Panc1 (cell line): ENCODE data around the gene TNFRSF25. TPM values are rescaled to one million over a fixed set of nuclear protein-coding genes. Genes with fewer than 3 reads are reported as not detected.

ENCODE experiments used
- ATAC-seq: fragments of 200-7000 bp; cut with Tn5 transposase; 2 replicates; pipeline ENCODE4 v1.9.1; 2020; ENCODE audit warnings: mild to moderate bottlenecking, moderate library complexity
- BruUV-seq: library from RNA; stranded (reverse); fragments of 400-500 nt; replicated peaks from 2 replicates; lab custom pipeline; 2021; lab: Mats Ljungman, UMichigan
- CTCF ChIA-PET: fragments of 300-600 bp; sonication (Branson Sonifier 250); formaldehyde crosslinking; loops from one replicate; lab custom pipeline; 2022; ENCODE audit warnings: antibody characterized with exemption; lab: Charles Lee
- POLR2A ChIA-PET: fragments of 300-600 bp; sonication (Branson Sonifier 250); formaldehyde crosslinking; loops from one replicate; lab custom pipeline; 2022; ENCODE audit warnings: antibody characterized with exemption; lab: Charles Lee
- DNase-seq: peaks from one replicate; pipeline ENCODE4 v3.0.0-alpha.2; 2010; ENCODE audit warnings: low read depth, low spot score
- H3K27ac ChIP-seq: 2 replicates; pipeline ENCODE4 v1.5.1; 2011; ENCODE audit warnings: mild to moderate bottlenecking, low read length, inconsistent platforms
- H3K27me3 ChIP-seq: fragments of 200-500 bp; sonication (Bioruptor generic); 2 replicates; pipeline ENCODE4 v1.6.0; 2014; ENCODE audit warnings: low read length, inconsistent platforms; ENCODE audit not compliant: control insufficient read depth, insufficient read depth
- H3K36me3 ChIP-seq: fragments of 200-500 bp; sonication (Bioruptor generic); 2 replicates; pipeline ENCODE4 v1.5.1; 2014; ENCODE audit warnings: inconsistent platforms, mild to moderate bottlenecking, low read length, moderate library complexity; ENCODE audit not compliant: control insufficient read depth, insufficient read depth
- H3K4me1 ChIP-seq: 2 replicates; pipeline ENCODE4 v1.5.1; 2011; ENCODE audit warnings: inconsistent platforms, mild to moderate bottlenecking, low read length, moderate library complexity; ENCODE audit not compliant: control insufficient read depth, insufficient read depth
- H3K4me3 ChIP-seq, 2 experiments: 2 replicates each; pipeline ENCODE4 v1.5.1; 2011 to 2012; ENCODE audit warnings: low read depth in 2 of 2, low read length in 2 of 2, mild to moderate bottlenecking in 2 of 2, inconsistent platforms in 1 of 2, moderate library complexity in 1 of 2
- H3K9me3 ChIP-seq: fragments of 200-500 bp; sonication (Bioruptor generic); 2 replicates; pipeline ENCODE4 v1.5.1; 2014; ENCODE audit warnings: low read depth, mild to moderate bottlenecking, inconsistent platforms, low read length, moderate library complexity; ENCODE audit not compliant: control insufficient read depth, insufficient read depth
- POLR2AphosphoS5 ChIP-seq: IDR thresholded peaks from 2 replicates; pipeline ENCODE4 v1.6.1; 2012; ENCODE audit warnings: mild to moderate bottlenecking, low read depth, low read length, moderate library complexity
- SIN3A ChIP-seq: IDR thresholded peaks from 2 replicates; pipeline ENCODE4 v1.6.1; 2012; ENCODE audit warnings: low read depth, mild to moderate bottlenecking, low read length, moderate library complexity, borderline replicate concordance; ENCODE audit not compliant: insufficient read depth
- TCF7L2 ChIP-seq: IDR thresholded peaks from 2 replicates; pipeline ENCODE4 v1.6.1; 2011; ENCODE audit warnings: mild to moderate bottlenecking, low read depth, low read length, inconsistent platforms
- in situ Hi-C: cut with HindIII; loops from 2 replicates; pipeline ENCODE4 v1.10.0; 2016; ENCODE audit warnings: low sequenced_read_pairs, low pct_unique_long_range_greater_than_20kb
- intact Hi-C: fragments of 100-400 bp; cut with micrococcal nuclease; formaldehyde crosslinking; loops from one replicate; pipeline ENCODE4 v1.10.0; 2022; ENCODE audit not compliant: unreplicated experiment
- total RNA-seq: library from RNA; stranded (reverse); gene quantifications from one replicate; pipeline ENCODE4 v1.2.1, GENCODE V29; 2021; ENCODE audit not compliant: unreplicated experiment
- TF ChIP-seq, protein P1 (sequence below), 2 experiments: IDR thresholded peaks; 2 replicates each; pipeline ENCODE4 v1.6.1; 2011 to 2012; ENCODE audit warnings: low read depth in 2 of 2, control low read depth in 1 of 2, low read length in 1 of 2, mild to moderate bottlenecking in 1 of 2, moderate library complexity in 1 of 2; ENCODE audit not compliant: insufficient read depth in 1 of 2
- TF ChIP-seq, protein P2 (sequence below): fragments of 450-650 bp; IDR thresholded peaks from 2 replicates; pipeline ENCODE4 v1.5.1; 2017; ENCODE audit warnings: mild to moderate bottlenecking

Gene TNFRSF25
- total RNA-seq, 1 experiment from 2014 or later = 7.0 TPM

DNA sequence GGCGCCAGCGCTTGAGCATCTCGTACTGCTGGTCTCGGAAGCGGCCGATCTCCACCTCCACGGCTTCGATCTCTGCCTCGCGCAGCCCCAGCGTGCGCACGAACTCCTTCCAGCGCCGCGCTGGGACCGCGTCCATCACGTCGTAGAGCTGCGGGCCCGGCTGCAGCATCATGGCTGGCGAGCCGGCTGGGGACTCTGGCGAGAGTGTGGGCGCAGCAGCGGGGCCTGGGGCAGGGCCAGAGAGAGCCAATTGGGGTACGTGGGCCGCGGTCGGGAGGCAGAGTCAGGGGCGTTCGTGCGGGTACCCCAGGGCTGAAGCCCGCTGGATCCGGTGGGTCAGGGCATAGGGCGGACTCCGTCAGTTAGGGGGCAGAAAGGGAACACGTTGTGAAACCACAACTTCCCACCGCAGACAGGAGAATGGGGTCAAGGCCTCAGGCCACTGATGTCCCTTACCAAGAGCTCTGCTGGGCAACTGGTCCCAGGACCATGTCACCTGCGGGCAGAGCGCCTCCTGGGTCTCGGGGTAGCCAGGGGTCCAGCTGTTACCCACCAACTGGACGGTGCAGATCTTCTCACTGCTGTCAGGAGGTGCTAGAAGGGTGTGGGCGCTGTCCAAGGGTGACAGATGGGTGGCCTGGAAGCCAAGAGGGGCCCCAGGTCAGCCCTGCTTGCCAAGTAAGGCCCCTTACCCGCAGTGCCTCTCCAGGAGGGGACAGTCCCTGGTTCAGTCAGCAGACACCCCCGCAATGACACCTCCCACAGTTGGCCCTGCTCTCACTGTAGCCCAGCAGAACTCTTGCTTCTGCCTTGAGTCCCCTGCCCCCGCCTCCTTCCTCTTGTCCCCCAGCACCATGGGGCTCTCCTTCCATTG is 4.2 kb downstream of the TNFRSF25 start:
- CTCF ChIA-PET = no interaction called here
- in situ Hi-C loops = no loop called here
- H3K36me3 ChIP-seq = no peaks in the 10 kb centered on the region

DNA sequence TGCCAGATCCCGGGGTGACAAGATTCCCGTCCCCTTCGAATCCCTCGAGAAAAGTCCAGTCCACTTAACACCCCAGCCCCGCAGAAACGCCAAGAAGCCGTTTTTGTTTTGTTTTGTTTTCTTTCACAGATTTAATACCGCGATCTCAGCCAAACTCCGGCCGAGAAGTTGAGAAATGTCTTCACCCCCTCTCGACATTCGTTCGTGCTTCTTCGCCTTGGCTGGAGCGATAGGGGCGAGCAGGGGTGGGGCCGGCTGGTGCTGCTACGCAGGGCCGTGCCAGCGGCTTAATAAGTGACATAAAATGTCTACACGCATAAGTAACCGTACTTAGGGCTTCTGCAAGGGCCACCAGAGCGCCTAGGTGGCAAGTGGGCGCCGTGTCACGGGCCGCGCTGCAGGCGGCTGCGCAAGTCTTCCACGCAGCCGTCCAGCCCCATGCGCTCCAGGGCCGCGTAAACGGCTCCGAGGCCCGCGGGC is 4.9 kb downstream of the TNFRSF25 start:
- no peaks in the 10 kb centered on the region for H3K27me3 ChIP-seq
- CTCF ChIA-PET = no interaction called here
- no peak overlapping the region for H3K27ac ChIP-seq
- H3K36me3 ChIP-seq = no peaks in the 10 kb centered on the region
- TF ChIP-seq SIN3A (no peak), TCF7L2 (no peak), POLR2AphosphoS5 (no peak)
- TF ChIP-seq, protein P1, sequence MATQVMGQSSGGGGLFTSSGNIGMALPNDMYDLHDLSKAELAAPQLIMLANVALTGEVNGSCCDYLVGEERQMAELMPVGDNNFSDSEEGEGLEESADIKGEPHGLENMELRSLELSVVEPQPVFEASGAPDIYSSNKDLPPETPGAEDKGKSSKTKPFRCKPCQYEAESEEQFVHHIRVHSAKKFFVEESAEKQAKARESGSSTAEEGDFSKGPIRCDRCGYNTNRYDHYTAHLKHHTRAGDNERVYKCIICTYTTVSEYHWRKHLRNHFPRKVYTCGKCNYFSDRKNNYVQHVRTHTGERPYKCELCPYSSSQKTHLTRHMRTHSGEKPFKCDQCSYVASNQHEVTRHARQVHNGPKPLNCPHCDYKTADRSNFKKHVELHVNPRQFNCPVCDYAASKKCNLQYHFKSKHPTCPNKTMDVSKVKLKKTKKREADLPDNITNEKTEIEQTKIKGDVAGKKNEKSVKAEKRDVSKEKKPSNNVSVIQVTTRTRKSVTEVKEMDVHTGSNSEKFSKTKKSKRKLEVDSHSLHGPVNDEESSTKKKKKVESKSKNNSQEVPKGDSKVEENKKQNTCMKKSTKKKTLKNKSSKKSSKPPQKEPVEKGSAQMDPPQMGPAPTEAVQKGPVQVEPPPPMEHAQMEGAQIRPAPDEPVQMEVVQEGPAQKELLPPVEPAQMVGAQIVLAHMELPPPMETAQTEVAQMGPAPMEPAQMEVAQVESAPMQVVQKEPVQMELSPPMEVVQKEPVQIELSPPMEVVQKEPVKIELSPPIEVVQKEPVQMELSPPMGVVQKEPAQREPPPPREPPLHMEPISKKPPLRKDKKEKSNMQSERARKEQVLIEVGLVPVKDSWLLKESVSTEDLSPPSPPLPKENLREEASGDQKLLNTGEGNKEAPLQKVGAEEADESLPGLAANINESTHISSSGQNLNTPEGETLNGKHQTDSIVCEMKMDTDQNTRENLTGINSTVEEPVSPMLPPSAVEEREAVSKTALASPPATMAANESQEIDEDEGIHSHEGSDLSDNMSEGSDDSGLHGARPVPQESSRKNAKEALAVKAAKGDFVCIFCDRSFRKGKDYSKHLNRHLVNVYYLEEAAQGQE (IDR thresholded peaks at IDR 0.05; ENCODE audit: insufficient read depth in 1 of 2, low read depth in 2 of 2, low read length in 1 of 2) = no peak
- TF ChIP-seq, protein P2, sequence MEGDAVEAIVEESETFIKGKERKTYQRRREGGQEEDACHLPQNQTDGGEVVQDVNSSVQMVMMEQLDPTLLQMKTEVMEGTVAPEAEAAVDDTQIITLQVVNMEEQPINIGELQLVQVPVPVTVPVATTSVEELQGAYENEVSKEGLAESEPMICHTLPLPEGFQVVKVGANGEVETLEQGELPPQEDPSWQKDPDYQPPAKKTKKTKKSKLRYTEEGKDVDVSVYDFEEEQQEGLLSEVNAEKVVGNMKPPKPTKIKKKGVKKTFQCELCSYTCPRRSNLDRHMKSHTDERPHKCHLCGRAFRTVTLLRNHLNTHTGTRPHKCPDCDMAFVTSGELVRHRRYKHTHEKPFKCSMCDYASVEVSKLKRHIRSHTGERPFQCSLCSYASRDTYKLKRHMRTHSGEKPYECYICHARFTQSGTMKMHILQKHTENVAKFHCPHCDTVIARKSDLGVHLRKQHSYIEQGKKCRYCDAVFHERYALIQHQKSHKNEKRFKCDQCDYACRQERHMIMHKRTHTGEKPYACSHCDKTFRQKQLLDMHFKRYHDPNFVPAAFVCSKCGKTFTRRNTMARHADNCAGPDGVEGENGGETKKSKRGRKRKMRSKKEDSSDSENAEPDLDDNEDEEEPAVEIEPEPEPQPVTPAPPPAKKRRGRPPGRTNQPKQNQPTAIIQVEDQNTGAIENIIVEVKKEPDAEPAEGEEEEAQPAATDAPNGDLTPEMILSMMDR = no peak
- BruUV-seq = no TSS peak
- no peak for ATAC-seq
- in situ Hi-C loops = no loop called here
- no peaks in the 10 kb centered on the region for H3K9me3 ChIP-seq
- H3K4me3 ChIP-seq = no peak overlapping the region
- intact Hi-C loops = no loop called here
- no peak for DNase-seq
- POLR2A ChIA-PET = no interaction called here
- H3K4me1 ChIP-seq = no peaks in the 10 kb centered on the region; the same call in 1 of the 2 replicates

More for the DNA sequence above, 4.2 kb downstream of the TNFRSF25 start:
- intact Hi-C loops = no loop called here
- BruUV-seq = no TSS peak
- TF ChIP-seq, protein P2 = no peak
- no peak for TF ChIP-seq SIN3A
- no peak for TF ChIP-seq POLR2AphosphoS5
- no peak for TF ChIP-seq TCF7L2
- TF ChIP-seq, protein P1 (IDR thresholded peaks at IDR 0.05; ENCODE audit: insufficient read depth in 1 of 2, low read depth in 2 of 2, low read length in 1 of 2) = no peak
- Histone ChIP-seq H3K4me1 (no peaks in the 10 kb centered on the region; the same call in 1 of the 2 replicates), H3K4me3 (no peak overlapping the region), H3K9me3 (no peaks in the 10 kb centered on the region), H3K27me3 (no peaks in the 10 kb centered on the region), H3K27ac (no peak overlapping the region)
- ATAC-seq (no peak), DNase-seq (no peak)
- POLR2A ChIA-PET = no interaction called here
